ENCODE results near the gene NEU1. TPM values are rescaled to one million over a fixed set of nuclear protein-coding genes. Genes with fewer than 3 reads are reported as not detected.

Gene NEU1
- total RNA-seq, 1 experiment from 2014 or later = 44.8 TPM

GRCh38 chr6:31896856-31897611 is 34.4 kb upstream of the NEU1 start:
- H3K9me3 Mint-ChIP-seq = no peaks in the 10 kb centered on the region
- H3K36me3 Mint-ChIP-seq = peaks cover 34% of the 10 kb centered on the region
- peaks cover 15% of the 10 kb centered on the region for H3K4me1 Mint-ChIP-seq
- DNase-seq (ENCODE audit: low spot score) (no peak), ATAC-seq (peak; percentile 25)
- ChIA-PET POLR2A (interaction anchor here (0.6 to 2.1 kb wide), 4 partner anchors 10 to 960 kb away, joined by 3 to 6 read pairs (median 4); partner anchors contain the start of genes HSPA1B and NEU1), CTCF (interaction anchor here (1.0 to 2.6 kb wide), 11 partner anchors 8 to 298 kb away, joined by 4 to 22 read pairs (median 5); no protein-coding TSS in a partner anchor)
- no peak for TF ChIP-seq CTCF (IDR thresholded peaks at IDR 0.05)
- no peak for TF ChIP-seq ZNF512 (CRISPR knock-in tag; IDR thresholded peaks at IDR 0.05; ENCODE audit: borderline replicate concordance)
- TF ChIP-seq ETV6 (CRISPR knock-in tag; IDR thresholded peaks at IDR 0.05) = no peak
- TF ChIP-seq STAT6 (CRISPR knock-in tag; conservative IDR thresholded peaks at IDR 0.05; ENCODE audit: low read depth) = no peak
- TF ChIP-seq PREB (CRISPR knock-in tag; IDR thresholded peaks at IDR 0.05; ENCODE audit: borderline replicate concordance) = no peak
- TF ChIP-seq MAX (CRISPR knock-in tag; IDR thresholded peaks at IDR 0.05) = no peak
- TF ChIP-seq ZNF219 (CRISPR knock-in tag; IDR thresholded peaks at IDR 0.05; ENCODE audit: borderline replicate concordance) = no peak
- no peak for TF ChIP-seq ZBTB43 (CRISPR knock-in tag; IDR thresholded peaks at IDR 0.05)
- TF ChIP-seq PRDM15 (CRISPR knock-in tag; IDR thresholded peaks at IDR 0.05) = no peak
- no peak for TF ChIP-seq NR3C1 (CRISPR knock-in tag; conservative IDR thresholded peaks at IDR 0.05; ENCODE audit: low read depth)
- TF ChIP-seq USF2 (CRISPR knock-in tag; IDR thresholded peaks at IDR 0.05) = no peak
- H3K4me3 Mint-ChIP-seq = peak overlapping the region; percentile 77
- H3K27me3 Mint-ChIP-seq (ENCODE audit: low read depth) = no peaks in the 10 kb centered on the region
- peak overlapping the region; percentile 85; the same call in 1 of the 2 replicates for H3K27ac Mint-ChIP-seq
